ENCODE results near the gene COL21A1.
A peak's percentile ranks its signal among the peaks of the same experiment; 100 is the strongest.
"Not testable (repeated sequence)": the region's sequence is repeated elsewhere in the genome, so short reads cannot be mapped to it uniquely, and the experiment has no call there.

COL21A1 gene

GRCh38 chr6:56266011-56266410, 18.6 kb upstream of the COL21A1 start:
- in situ Hi-C loops (cut with HindIII; ENCODE audit: low sequenced_read_pairs), result no loop called here

GRCh38 chr6:56263596-56264315, 16.4 kb upstream of the COL21A1 start:
- TF ChIP-seq CTCF (IDR thresholded peaks at IDR 0.05; ENCODE audit: low read depth, low read length, missing control alignments), result no peak
- in situ Hi-C loops (cut with HindIII; ENCODE audit: low sequenced_read_pairs), result no loop called here
- no peak overlapping the region for H3K4me3 ChIP-seq (ENCODE audit: low read depth, low read length)
- DNase-seq (ENCODE audit: low read depth), result no peak

More at GRCh38 chr6:56266011-56266410, 18.6 kb upstream of the COL21A1 start:
- no peak for TF ChIP-seq CTCF (IDR thresholded peaks at IDR 0.05; ENCODE audit: low read depth, low read length, missing control alignments)
- H3K4me3 ChIP-seq (ENCODE audit: low read depth, low read length), result no peak overlapping the region
- no peak for DNase-seq (ENCODE audit: low read depth)

GRCh38 chr6:56260593-56260992, 13.2 kb upstream of the COL21A1 start:
- H3K4me3 ChIP-seq (ENCODE audit: low read depth, low read length); in situ Hi-C loops (cut with HindIII; ENCODE audit: low sequenced_read_pairs); DNase-seq (ENCODE audit: low read depth): not testable (repeated sequence)

GRCh38 chr6:56259234-56260077, 12.1 kb upstream of the COL21A1 start:
- in situ Hi-C loops (cut with HindIII; ENCODE audit: low sequenced_read_pairs), result no loop called here
- no peak overlapping the region for H3K4me3 ChIP-seq (ENCODE audit: low read depth, low read length)
- TF ChIP-seq CTCF (IDR thresholded peaks at IDR 0.05; ENCODE audit: low read depth, low read length, missing control alignments), result no peak
- DNase-seq (ENCODE audit: low read depth), result peak; percentile 64

GRCh38 chr6:56255349-56255748, 8.0 kb upstream of the COL21A1 start:
- no peak for TF ChIP-seq CTCF (IDR thresholded peaks at IDR 0.05; ENCODE audit: low read depth, low read length, missing control alignments)
- H3K4me3 ChIP-seq (ENCODE audit: low read depth, low read length), result no peak overlapping the region
- in situ Hi-C loops (cut with HindIII; ENCODE audit: low sequenced_read_pairs), result no loop called here
- DNase-seq (ENCODE audit: low read depth), result no peak

- TF ChIP-seq CTCF (IDR thresholded peaks at IDR 0.05; ENCODE audit: low read depth, low read length, missing control alignments), result no peak
- no peak for DNase-seq (ENCODE audit: low read depth)
- H3K4me3 ChIP-seq (ENCODE audit: low read depth, low read length), result no peak overlapping the region
- in situ Hi-C loops (cut with HindIII; ENCODE audit: low sequenced_read_pairs), result no loop called here
These were observed 2.9 kb upstream of the COL21A1 start for GRCh38 chr6:56250266-56250665.

- in situ Hi-C loops (cut with HindIII; ENCODE audit: low sequenced_read_pairs), result no loop called here
- DNase-seq (ENCODE audit: low read depth), result no peak
- TF ChIP-seq CTCF (IDR thresholded peaks at IDR 0.05; ENCODE audit: low read depth, low read length, missing control alignments), result no peak
- peak overlapping the region; percentile 53 for H3K4me3 ChIP-seq (ENCODE audit: low read depth, low read length)
These were observed 308 bp upstream of the COL21A1 start for GRCh38 chr6:56247654-56248122.

Data from astrocyte of the cerebellum (primary cell).